Osteocyte (in vitro differentiated cells): Measurements from ENCODE around the gene G0S2. TPM values are rescaled to one million over a fixed set of nuclear protein-coding genes. Genes with fewer than 3 reads are reported as not detected.

Experiments
- DNase-seq: peaks from one replicate; pipeline ENCODE4 v3.0.0; 2021; ENCODE audit warnings: mixed read lengths; ENCODE audit not compliant: unreplicated experiment; ENCODE audit errors: extremely low spot score
- H3K27ac Mint-ChIP-seq: one replicate; pipeline ENCODE4 v1.8.0; 2021; ENCODE audit warnings: mild to moderate bottlenecking, mixed read lengths; ENCODE audit not compliant: unreplicated experiment
- H3K27me3 Mint-ChIP-seq: one replicate; pipeline ENCODE4 v1.8.0; 2021; ENCODE audit warnings: mixed read lengths; ENCODE audit not compliant: unreplicated experiment
- H3K36me3 Mint-ChIP-seq: one replicate; pipeline ENCODE4 v1.8.0; 2021; ENCODE audit warnings: mixed read lengths; ENCODE audit not compliant: unreplicated experiment
- H3K4me1 Mint-ChIP-seq: one replicate; pipeline ENCODE4 v1.8.0; 2021; ENCODE audit warnings: mixed read lengths; ENCODE audit not compliant: unreplicated experiment
- H3K4me3 Mint-ChIP-seq: one replicate; pipeline ENCODE4 v1.8.0; 2021; ENCODE audit warnings: mild to moderate bottlenecking, moderate library complexity, mixed read lengths; ENCODE audit not compliant: unreplicated experiment
- H3K9me3 Mint-ChIP-seq: one replicate; pipeline ENCODE4 v1.8.0; 2021; ENCODE audit warnings: mixed read lengths; ENCODE audit not compliant: unreplicated experiment
- CTCF ChIP-seq: fragments of 200-600 bp; sonication (generic); IDR thresholded peaks from 2 replicates; pipeline ENCODE4 v1.5.0; 2021; ENCODE audit warnings: antibody characterized with exemption, mild to moderate bottlenecking, moderate library complexity
- total RNA-seq: library from RNA; stranded (reverse); gene quantifications from 2 replicates; pipeline ENCODE4 v1.2.1, GENCODE V29; 2021

G0S2 gene
- total RNA-seq, 1 donor from 2014 or later = 0.40 TPM

DNA sequence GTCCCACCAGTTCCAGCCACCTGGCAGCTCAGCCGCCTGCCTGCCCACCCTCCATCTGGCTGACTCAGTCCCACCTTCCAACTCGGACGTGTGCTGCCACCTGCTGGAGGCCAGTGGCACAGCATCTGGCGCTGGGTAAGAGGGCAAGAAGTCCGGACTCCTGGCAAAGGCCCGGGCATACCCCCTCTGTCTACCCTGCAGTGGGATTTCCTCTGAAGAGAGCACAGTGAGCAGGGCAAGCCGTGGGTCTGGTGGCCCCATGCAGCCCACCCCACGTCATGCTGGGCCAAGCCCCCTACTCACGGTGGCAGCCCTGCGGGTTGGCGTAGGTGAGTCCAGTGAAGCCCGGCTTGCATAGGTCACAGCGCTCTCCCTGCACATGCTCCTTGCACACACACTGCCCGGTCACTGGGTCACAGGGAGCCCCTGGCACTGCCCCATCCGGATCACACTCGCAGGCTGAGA is 47.4 kb upstream of the G0S2 start:
- peak; percentile 92 for DNase-seq

GRCh38 chr1:209628618-209629299 is 46.5 kb upstream of the G0S2 start:
- Mint-ChIP-seq H3K36me3 (no peaks in the 10 kb centered on the region), H3K27me3 (no peaks in the 10 kb centered on the region), H3K4me1 (peaks cover 15% of the 10 kb centered on the region), H3K27ac (no peak overlapping the region), H3K4me3 (no peak overlapping the region), H3K9me3 (no peaks in the 10 kb centered on the region)
- TF ChIP-seq CTCF = no peak
- no peak for DNase-seq

More for the DNA sequence above, 47.4 kb upstream of the G0S2 start:
- peak; percentile 93 for TF ChIP-seq CTCF
- H3K4me1 Mint-ChIP-seq = peaks cover 15% of the 10 kb centered on the region
- no peaks in the 10 kb centered on the region for H3K9me3 Mint-ChIP-seq
- H3K27ac Mint-ChIP-seq = no peak overlapping the region
- H3K27me3 Mint-ChIP-seq = no peaks in the 10 kb centered on the region
- H3K36me3 Mint-ChIP-seq = no peaks in the 10 kb centered on the region
- H3K4me3 Mint-ChIP-seq = no peak overlapping the region

DNA sequence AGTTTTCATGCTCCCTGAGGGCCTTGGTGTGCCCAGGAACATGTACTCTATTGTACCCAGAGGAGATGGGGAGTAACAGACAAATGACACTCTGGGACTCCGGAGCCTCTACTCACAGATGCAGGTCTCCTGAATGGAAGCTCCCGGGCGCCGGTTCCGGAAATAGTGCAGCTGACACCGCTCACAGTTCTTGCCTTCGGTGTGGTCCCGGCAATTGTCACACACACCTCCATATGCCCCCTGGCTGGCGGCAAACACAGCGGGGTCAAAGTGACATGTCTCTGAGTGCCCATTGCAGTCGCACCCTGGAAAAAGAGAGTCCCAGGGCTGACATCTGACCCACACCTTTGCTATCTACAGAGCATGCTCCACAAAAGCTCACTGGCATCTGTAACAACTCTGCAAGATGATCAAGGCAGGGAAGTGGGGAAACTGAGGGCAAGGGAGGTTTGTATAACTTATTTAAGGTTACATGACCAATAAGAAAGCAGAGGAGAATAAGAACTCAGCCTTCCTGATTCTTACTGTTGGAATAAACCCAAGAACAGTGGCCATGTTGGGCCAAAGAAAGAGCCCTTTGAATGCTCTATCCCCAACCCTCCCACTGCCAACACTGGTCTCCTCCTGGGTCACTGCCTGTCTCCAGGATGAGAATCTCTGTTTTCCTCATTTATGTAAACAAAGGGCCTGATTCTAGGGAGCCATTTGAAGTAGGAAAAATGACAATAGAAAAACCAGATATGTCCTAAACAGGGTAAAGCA is 45.4 kb upstream of the G0S2 start:
- H3K9me3 Mint-ChIP-seq = no peaks in the 10 kb centered on the region
- H3K36me3 Mint-ChIP-seq = no peaks in the 10 kb centered on the region
- H3K27ac Mint-ChIP-seq = no peak overlapping the region
- TF ChIP-seq CTCF = no peak
- DNase-seq = no peak
- H3K4me3 Mint-ChIP-seq = no peak overlapping the region
- no peaks in the 10 kb centered on the region for H3K27me3 Mint-ChIP-seq
- H3K4me1 Mint-ChIP-seq = peaks cover 15% of the 10 kb centered on the region

DNA sequence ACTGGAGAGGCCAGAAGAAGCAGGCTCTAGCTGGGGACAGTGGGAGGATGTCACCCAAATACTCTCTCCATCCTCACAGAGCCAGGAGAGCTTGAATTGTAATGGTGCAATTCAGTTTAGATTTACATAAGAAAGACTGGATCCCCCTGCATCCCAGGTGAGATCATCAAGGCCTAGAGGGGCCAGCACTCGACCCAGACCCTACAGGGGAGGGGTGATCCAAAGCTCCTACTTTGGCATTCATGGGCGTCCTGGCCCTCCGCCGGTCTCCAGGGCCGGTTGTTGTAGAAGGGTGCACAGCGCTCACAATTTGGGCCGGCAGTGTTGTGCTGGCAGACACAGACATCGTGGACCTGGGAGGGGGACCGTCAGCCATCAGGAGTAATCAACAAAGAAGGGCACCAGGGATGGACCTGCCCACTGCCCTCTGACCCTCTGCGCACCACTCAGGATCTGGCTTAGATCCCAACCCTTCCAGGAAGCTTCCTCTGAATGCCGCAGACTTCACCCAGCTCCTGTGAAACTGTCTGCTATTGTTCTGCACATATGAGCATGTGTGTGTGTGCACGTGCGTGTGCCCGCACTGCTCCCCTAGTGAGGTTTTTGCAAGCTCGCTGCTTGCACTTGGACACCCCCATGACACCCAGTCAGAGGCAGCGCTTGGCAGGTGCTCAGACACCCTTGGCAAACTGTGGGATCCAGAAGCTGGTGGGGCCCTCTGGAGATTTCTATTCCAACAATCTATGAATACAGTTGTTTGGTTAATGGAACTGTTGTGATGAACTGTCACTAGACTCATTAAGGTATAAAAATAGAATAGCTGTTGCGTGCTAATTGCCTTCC is 44.6 kb upstream of the G0S2 start:
- H3K36me3 Mint-ChIP-seq = no peaks in the 10 kb centered on the region
- no peaks in the 10 kb centered on the region for H3K9me3 Mint-ChIP-seq
- H3K4me3 Mint-ChIP-seq = no peak overlapping the region
- H3K27me3 Mint-ChIP-seq = no peaks in the 10 kb centered on the region
- H3K27ac Mint-ChIP-seq = no peak overlapping the region
- no peak for DNase-seq
- peaks cover 11% of the 10 kb centered on the region for H3K4me1 Mint-ChIP-seq
- no peak for TF ChIP-seq CTCF
